Sigmoid colon (tissue), 7 donors: Measurements from ENCODE around the gene MBIP. TPM values are rescaled to one million over a fixed set of nuclear protein-coding genes. Genes with fewer than 3 reads are reported as not detected.

Experiments used
- DNase-seq: peaks from one replicate; pipeline ENCODE4 v3.0.0-alpha.2; 2019
- H3K27ac ChIP-seq, 4 donors: fragments of 200-600 bp; sonication (generic); one replicate each; pipeline ENCODE4 v1.5.1; 2016 to 2019; ENCODE audit warnings: mild to moderate bottlenecking in 1 of 4
- H3K27me3 ChIP-seq, 3 donors: fragments of 200-600 bp; sonication (generic); one replicate each; pipeline ENCODE4 v1.5.1; 2019; ENCODE audit warnings: mild to moderate bottlenecking in 1 of 3
- H3K36me3 ChIP-seq, 4 donors: fragments of 200-600 bp; sonication (generic); one replicate each; pipeline ENCODE4 v1.5.1; 2016 to 2019
- H3K4me1 ChIP-seq, 4 donors: fragments of 200-600 bp; sonication (generic); one replicate each; pipeline ENCODE4 v1.5.1; 2017 to 2019
- H3K4me3 ChIP-seq, 4 donors: fragments of 200-600 bp; sonication (generic); one replicate each; pipeline ENCODE4 v1.5.1; 2017 to 2019; ENCODE audit warnings: mild to moderate bottlenecking in 2 of 4, moderate library complexity in 1 of 4
- H3K9me3 ChIP-seq, 4 donors: fragments of 200-600 bp in 3 of 4; sonication (generic) in 3 of 4; one replicate each; pipeline versions ENCODE4 v1.5.1 to v1.6.1; 2013 to 2019
- CTCF ChIP-seq, 4 experiments: fragments of 450-650 bp in 3 of 4; fragments of 200-600 bp in 1 of 4; IDR thresholded peaks; one replicate each; pipeline ENCODE4 v1.5.1; 2016 to 2019; ENCODE audit warnings: antibody characterized with exemption in 4 of 4, mild to moderate bottlenecking in 3 of 4, moderate library complexity in 2 of 4
- EP300 ChIP-seq, 4 donors: sonication (generic); formaldehyde crosslinking; IDR thresholded peaks; one replicate each; pipeline ENCODE4 v1.6.1; 2017; ENCODE audit warnings: antibody characterized with exemption in 4 of 4
- POLR2A ChIP-seq, 2 donors: fragments of 450-650 bp; IDR thresholded peaks; one replicate each; pipeline ENCODE4 v1.6.1; 2016; ENCODE audit warnings: antibody characterized with exemption in 2 of 2, mild to moderate bottlenecking in 2 of 2, moderate library complexity in 2 of 2
- POLR2AphosphoS5 ChIP-seq, 4 donors: sonication (generic); formaldehyde crosslinking; IDR thresholded peaks; one replicate each; pipeline ENCODE4 v1.6.1; 2017; ENCODE audit warnings: antibody characterized with exemption in 4 of 4
- WGBS, 2 donors: extraction: QIAGEN DNeasy Blood & Tissue Kit; methylation state at CpG; one replicate each; pipeline ENCODE4 v1.1.7; 2013; 5-methylcytosine and 5-hydroxymethylcytosine counted together
- intact Hi-C: fragments of 100-400 bp; cut with DNase I; formaldehyde crosslinking; loops from one replicate; pipeline ENCODE4 v1.15.1; 2023
- polyA plus RNA-seq, 3 donors: library from polyadenylated mRNA; stranded (reverse); fragments of 200-250 nt; gene quantifications; one replicate each; pipeline ENCODE4 v1.2.3, GENCODE V29; 2013
- total RNA-seq, 4 donors: library from RNA; depleted of rRNA; stranded (reverse); fragments of >200 nt; gene quantifications; one replicate each; pipeline ENCODE4 v1.1.0, GENCODE V29; 2016
- donor health status: healthy with polysubstance abuse.
- donor health status: Bipolar disorder and iron deficiency.
- donor health status: healthy.

MBIP gene
- total and polyA plus RNA-seq, 7 donors, result 12.4 to 26.4 (median 22.2) TPM

- 73 to 80% methylated on average over 4 of the region's 4 CpGs for WGBS, 2 donors
- TF ChIP-seq POLR2AphosphoS5 (IDR thresholded peaks at IDR 0.05) (no peak), EP300 (IDR thresholded peaks at IDR 0.05) (no peak), POLR2A (IDR thresholded peaks at IDR 0.05) (no peak), CTCF (IDR thresholded peaks at IDR 0.05) (no peak)
- no peak for DNase-seq
- Histone ChIP-seq H3K4me3 (no peak overlapping the region), H3K36me3 (peaks cover 0 to 94% (median 20%) of the 10 kb centered on the region in 4 donors), H3K27ac (no peak overlapping the region), H3K4me1 (no peaks in the 10 kb centered on the region), H3K27me3 (no peaks in the 10 kb centered on the region), H3K9me3 (no peaks in the 10 kb centered on the region)
- intact Hi-C loops, result no loop called here
These were observed 16.5 kb downstream of the MBIP start for GRCh38 chr14:36303960-36304359.

- 87 to 94% methylated on average over 2 of the region's 2 CpGs for WGBS, 2 donors
- Histone ChIP-seq H3K4me3 (no peak overlapping the region), H3K27ac (no peak overlapping the region), H3K27me3 (no peaks in the 10 kb centered on the region), H3K9me3 (no peaks in the 10 kb centered on the region), H3K36me3 (peaks cover 9 to 94% (median 22%) of the 10 kb centered on the region in 4 donors), H3K4me1 (no peaks in the 10 kb centered on the region)
- no peak for DNase-seq
- TF ChIP-seq CTCF (IDR thresholded peaks at IDR 0.05) (no peak), POLR2AphosphoS5 (IDR thresholded peaks at IDR 0.05) (no peak), POLR2A (IDR thresholded peaks at IDR 0.05) (no peak), EP300 (IDR thresholded peaks at IDR 0.05) (no peak)
- intact Hi-C loops, result no loop called here
These were observed 17.6 kb downstream of the MBIP start for GRCh38 chr14:36302823-36303222.

- Histone ChIP-seq H3K27ac (no peak overlapping the region), H3K27me3 (no peaks in the 10 kb centered on the region), H3K9me3 (no peaks in the 10 kb centered on the region), H3K4me1 (no peaks in the 10 kb centered on the region), H3K36me3 (peaks cover 16 to 95% (median 27%) of the 10 kb centered on the region in 4 donors), H3K4me3 (no peak overlapping the region)
- WGBS, 2 donors, result 95% methylated on average over 3 of the region's 3 CpGs
- no peak for DNase-seq
- intact Hi-C loops, result no loop called here
- TF ChIP-seq POLR2A (IDR thresholded peaks at IDR 0.05), result no peak
- no peak for TF ChIP-seq CTCF (IDR thresholded peaks at IDR 0.05)
- no peak for TF ChIP-seq EP300 (IDR thresholded peaks at IDR 0.05)
- TF ChIP-seq POLR2AphosphoS5 (IDR thresholded peaks at IDR 0.05), result no peak
These were observed 19.3 kb downstream of the MBIP start for GRCh38 chr14:36301159-36301558.

GRCh38 chr14:36300337-36300736, 20.1 kb downstream of the MBIP start:
- Histone ChIP-seq H3K36me3 (peaks cover 16 to 90% (median 26%) of the 10 kb centered on the region in 4 donors), H3K27ac (no peak overlapping the region), H3K4me3 (no peak overlapping the region), H3K4me1 (no peaks in the 10 kb centered on the region), H3K27me3 (no peaks in the 10 kb centered on the region), H3K9me3 (no peaks in the 10 kb centered on the region)
- no peak for DNase-seq
- intact Hi-C loops, result no loop called here
- TF ChIP-seq POLR2A (IDR thresholded peaks at IDR 0.05), result no peak
- no peak for TF ChIP-seq CTCF (IDR thresholded peaks at IDR 0.05)
- no peak for TF ChIP-seq EP300 (IDR thresholded peaks at IDR 0.05)
- TF ChIP-seq POLR2AphosphoS5 (IDR thresholded peaks at IDR 0.05), result no peak
